ENCODE data around the gene MRPL44. TPM values are rescaled to one million over a fixed set of nuclear protein-coding genes. Genes with fewer than 3 reads are reported as not detected.
A peak's percentile ranks its signal among the peaks of the same experiment; 100 is the strongest.

MRPL44 gene
- polyA plus RNA-seq (2013, experiment 1 of 2), result 22.5 TPM
- 21.7 TPM for polyA plus RNA-seq (2013, experiment 2 of 2)

- Histone ChIP-seq H3K4me2 (ENCODE audit: low read length, poor library complexity, severe bottlenecking) (peak within 1 kb of the TSS; percentile 62), H3K4me3 (ENCODE audit: insufficient read depth in 1 of 2, low read depth in 1 of 2, low read length in 2 of 2) (peak within 1 kb of the TSS; percentile 88 to 92), H2AK5ac (ENCODE audit: low read length, severe bottlenecking) (peak within 1 kb of the TSS; percentile 44), H2BK12ac (ENCODE audit: low read length in 2 of 2) (peak within 1 kb of the TSS in 1 of 2 experiments; percentile 1), H2BK5ac (ENCODE audit: low read depth, low read length, poor library complexity, severe bottlenecking) (peak within 1 kb of the TSS; percentile 81), H4K91ac (ENCODE audit: low read length) (peak within 1 kb of the TSS; percentile 89), H4K8ac (ENCODE audit: low read length) (peak within 1 kb of the TSS; percentile 100), H2BK120ac (ENCODE audit: low read depth, low read length) (peak within 1 kb of the TSS; percentile 37), H2BK15ac (ENCODE audit: low read depth, poor library complexity, severe bottlenecking) (peak within 1 kb of the TSS; percentile 90), H3K9ac (ENCODE audit: low read length) (peak within 1 kb of the TSS; percentile 98), H3K79me1 (replicated peaks; ENCODE audit: low read length, poor library complexity, severe bottlenecking) (peaks cover 3% of the 10 kb centered on the region), H3K4me1 (ENCODE audit: control insufficient read depth, insufficient read depth, low read depth, low read length) (peaks cover 2% of the 10 kb centered on the region), H3K23ac (ENCODE audit: low read length in 2 of 2) (peak within 1 kb of the TSS; percentile 23 to 49), H3K27me3 (ENCODE audit: control insufficient read depth in 1 of 2, insufficient read depth in 1 of 2, low read length in 2 of 2) (no peaks in the 10 kb centered on the region), H3K9me3 (ENCODE audit: control insufficient read depth, low read length) (no peaks in the 10 kb centered on the region), H3K36me3 (ENCODE audit: control insufficient read depth in 1 of 2, insufficient read depth in 2 of 2, low read depth in 1 of 2, low read length in 2 of 2) (peaks cover 3 to 26% of the 10 kb centered on the region in 2 experiments), H2AFZ (ENCODE audit: low read depth, low read length) (peak within 1 kb of the TSS; percentile 92), H3K18ac (ENCODE audit: low read depth in 1 of 2, low read length in 2 of 2) (peak within 1 kb of the TSS; percentile 89 to 98), H3K14ac (ENCODE audit: low read length in 2 of 2) (peak within 1 kb of the TSS in 1 of 2 experiments; percentile 68), H3K4ac (ENCODE audit: low read depth in 1 of 2, low read length in 2 of 2) (peak within 1 kb of the TSS; percentile 84 to 93), H3K27ac (ENCODE audit: low read length, poor library complexity, severe bottlenecking) (peak within 1 kb of the TSS; percentile 75)
- DNase-seq, result peak; percentile 96
- WGBS, result under 1% methylated on average over 65 of the region's 65 CpGs
These were observed at the start of gene MRPL44 for GRCh38 chr2:223957092-223957851. Gene MRPL44 (plus strand): TSS chr2:223957463. CDS start chr2:223957473, 10 bp downstream.

- H3K4ac ChIP-seq (ENCODE audit: low read depth in 1 of 2, low read length in 2 of 2), result no peak overlapping the region
- H3K27me3 ChIP-seq (ENCODE audit: control insufficient read depth in 1 of 2, insufficient read depth in 1 of 2, low read length in 2 of 2), result no peaks in the 10 kb centered on the region
- no peak overlapping the region for H2AK5ac ChIP-seq (ENCODE audit: low read length, severe bottlenecking)
- H3K9me3 ChIP-seq (ENCODE audit: control insufficient read depth, low read length), result no peaks in the 10 kb centered on the region
- H2BK120ac ChIP-seq (ENCODE audit: low read depth, low read length), result no peak overlapping the region
- H3K4me1 ChIP-seq (ENCODE audit: control insufficient read depth, insufficient read depth, low read depth, low read length), result peaks cover 3% of the 10 kb centered on the region
- no peak overlapping the region for H2BK5ac ChIP-seq (ENCODE audit: low read depth, low read length, poor library complexity, severe bottlenecking)
- peak overlapping the region in 1 of 2 experiments; percentile 18 for H2BK12ac ChIP-seq (ENCODE audit: low read length in 2 of 2)
- no peak overlapping the region for H2BK15ac ChIP-seq (ENCODE audit: low read depth, poor library complexity, severe bottlenecking)
- H2AFZ ChIP-seq (ENCODE audit: low read depth, low read length), result no peak overlapping the region
- no peak overlapping the region for H3K4me3 ChIP-seq (ENCODE audit: insufficient read depth in 1 of 2, low read depth in 1 of 2, low read length in 2 of 2)
- DNase-seq, result no peak
- H3K18ac ChIP-seq (ENCODE audit: low read depth in 1 of 2, low read length in 2 of 2), result no peak overlapping the region
- peaks cover 14 to 68% of the 10 kb centered on the region in 2 experiments for H3K36me3 ChIP-seq (ENCODE audit: control insufficient read depth in 1 of 2, insufficient read depth in 2 of 2, low read depth in 1 of 2, low read length in 2 of 2)
- no peak overlapping the region for H3K27ac ChIP-seq (ENCODE audit: low read length, poor library complexity, severe bottlenecking)
- no peak overlapping the region for H3K9ac ChIP-seq (ENCODE audit: low read length)
- H3K14ac ChIP-seq (ENCODE audit: low read length in 2 of 2), result peak overlapping the region in 1 of 2 experiments; percentile 19
- 94% methylated on average over 8 of the region's 8 CpGs for WGBS
- H4K8ac ChIP-seq (ENCODE audit: low read length), result no peak overlapping the region
- H3K23ac ChIP-seq (ENCODE audit: low read length in 2 of 2), result no peak overlapping the region
- H3K79me1 ChIP-seq (replicated peaks; ENCODE audit: low read length, poor library complexity, severe bottlenecking), result peaks cover 33% of the 10 kb centered on the region
- H4K91ac ChIP-seq (ENCODE audit: low read length), result no peak overlapping the region
- H3K4me2 ChIP-seq (ENCODE audit: low read length, poor library complexity, severe bottlenecking), result no peak overlapping the region
These were observed 48.8 kb upstream of the MRPL44 start for GRCh38 chr2:223908304-223908998.

- Histone ChIP-seq H2BK12ac (ENCODE audit: low read length in 2 of 2) (no peak overlapping the region), H3K27ac (ENCODE audit: low read length, poor library complexity, severe bottlenecking) (no peak overlapping the region), H4K8ac (ENCODE audit: low read length) (no peak overlapping the region), H3K14ac (ENCODE audit: low read length in 2 of 2) (no peak overlapping the region), H4K91ac (ENCODE audit: low read length) (no peak overlapping the region), H3K79me1 (replicated peaks; ENCODE audit: low read length, poor library complexity, severe bottlenecking) (peaks cover 31% of the 10 kb centered on the region), H3K36me3 (ENCODE audit: control insufficient read depth in 1 of 2, insufficient read depth in 2 of 2, low read depth in 1 of 2, low read length in 2 of 2) (peaks cover 14 to 65% of the 10 kb centered on the region in 2 experiments), H3K9ac (ENCODE audit: low read length) (no peak overlapping the region), H3K18ac (ENCODE audit: low read depth in 1 of 2, low read length in 2 of 2) (no peak overlapping the region), H3K4me2 (ENCODE audit: low read length, poor library complexity, severe bottlenecking) (no peak overlapping the region), H2BK15ac (ENCODE audit: low read depth, poor library complexity, severe bottlenecking) (no peak overlapping the region), H2BK5ac (ENCODE audit: low read depth, low read length, poor library complexity, severe bottlenecking) (no peak overlapping the region), H3K9me3 (ENCODE audit: control insufficient read depth, low read length) (no peaks in the 10 kb centered on the region), H3K23ac (ENCODE audit: low read length in 2 of 2) (no peak overlapping the region), H3K4me1 (ENCODE audit: control insufficient read depth, insufficient read depth, low read depth, low read length) (peaks cover 3% of the 10 kb centered on the region), H2AFZ (ENCODE audit: low read depth, low read length) (no peak overlapping the region), H2BK120ac (ENCODE audit: low read depth, low read length) (no peak overlapping the region), H3K4me3 (ENCODE audit: insufficient read depth in 1 of 2, low read depth in 1 of 2, low read length in 2 of 2) (no peak overlapping the region), H3K27me3 (ENCODE audit: control insufficient read depth in 1 of 2, insufficient read depth in 1 of 2, low read length in 2 of 2) (no peaks in the 10 kb centered on the region), H3K4ac (ENCODE audit: low read depth in 1 of 2, low read length in 2 of 2) (no peak overlapping the region), H2AK5ac (ENCODE audit: low read length, severe bottlenecking) (no peak overlapping the region)
- no peak for DNase-seq
- 66% methylated on average over 7 of the region's 7 CpGs for WGBS
These were observed 48.1 kb upstream of the MRPL44 start for GRCh38 chr2:223909001-223909741.
